Mesodermal cell (in vitro differentiated cells): ENCODE results near the gene PSMD5.

Experiments
- H3K27ac ChIP-seq: 2 replicates; pipeline ENCODE4 v1.7.0; 2013; ENCODE audit warnings: mild to moderate bottlenecking, low read depth, low read length, moderate library complexity; ENCODE audit not compliant: severe bottlenecking
- H3K36me3 ChIP-seq: 2 replicates; pipeline ENCODE4 v1.7.1; 2013; ENCODE audit warnings: mild to moderate bottlenecking, low read length, moderate library complexity; ENCODE audit not compliant: control insufficient read depth, insufficient read depth
- H3K4me1 ChIP-seq: one replicate; pipeline ENCODE4 v1.7.1; 2013; ENCODE audit warnings: mild to moderate bottlenecking, low read length; ENCODE audit not compliant: insufficient read depth, control insufficient read depth, poor library complexity, severe bottlenecking
- H3K4me3 ChIP-seq: 2 replicates; pipeline ENCODE4 v1.7.0; 2013; ENCODE audit warnings: low read length, control low read depth, mild to moderate bottlenecking; ENCODE audit not compliant: insufficient read depth, poor library complexity, severe bottlenecking; ENCODE audit errors: extremely low read depth
- H3K9me3 ChIP-seq: 2 replicates; pipeline ENCODE4 v1.7.1; 2013; ENCODE audit warnings: mild to moderate bottlenecking, low read length, moderate library complexity; ENCODE audit not compliant: control insufficient read depth
- whole genome bisulfite sequencing, 2 experiments: methylation state at CpG; one replicate each; pipeline ENCODE4 v1.1.5; 2013; ENCODE audit warnings: missing lambda C conversion rate in 2 of 2; ENCODE audit not compliant: insufficient coverage in 2 of 2; 5-methylcytosine and 5-hydroxymethylcytosine counted together

Gene PSMD5

DNA sequence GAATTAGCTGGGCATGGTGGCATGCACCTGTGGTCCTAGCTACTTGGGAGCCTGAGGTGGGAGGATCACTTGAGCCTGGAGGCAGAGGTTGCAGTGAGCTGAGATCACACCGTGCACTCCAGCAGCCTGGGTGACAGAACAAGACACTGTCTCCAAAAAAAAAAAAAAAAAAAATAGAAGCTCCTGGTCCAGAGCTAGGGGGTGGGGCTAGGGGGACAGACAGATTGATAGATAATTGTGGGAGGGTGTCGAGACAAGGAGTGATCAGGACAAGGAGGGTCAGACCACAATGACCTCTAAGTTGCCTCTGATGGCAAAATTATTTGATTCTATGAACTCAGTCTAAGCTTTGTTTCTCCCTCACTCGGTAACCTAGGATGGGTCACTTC, 40.9 kb upstream of the PSMD5 start:
- 71 to 94% methylated on average over 1 to 2 of the region's 3 CpGs for WGBS, 2 experiments
- Histone ChIP-seq H3K9me3 (no peaks in the 10 kb centered on the region), H3K36me3 (no peaks in the 10 kb centered on the region), H3K27ac (no peak overlapping the region), H3K4me1 (peaks cover 11% of the 10 kb centered on the region), H3K4me3 (no peak overlapping the region)

DNA sequence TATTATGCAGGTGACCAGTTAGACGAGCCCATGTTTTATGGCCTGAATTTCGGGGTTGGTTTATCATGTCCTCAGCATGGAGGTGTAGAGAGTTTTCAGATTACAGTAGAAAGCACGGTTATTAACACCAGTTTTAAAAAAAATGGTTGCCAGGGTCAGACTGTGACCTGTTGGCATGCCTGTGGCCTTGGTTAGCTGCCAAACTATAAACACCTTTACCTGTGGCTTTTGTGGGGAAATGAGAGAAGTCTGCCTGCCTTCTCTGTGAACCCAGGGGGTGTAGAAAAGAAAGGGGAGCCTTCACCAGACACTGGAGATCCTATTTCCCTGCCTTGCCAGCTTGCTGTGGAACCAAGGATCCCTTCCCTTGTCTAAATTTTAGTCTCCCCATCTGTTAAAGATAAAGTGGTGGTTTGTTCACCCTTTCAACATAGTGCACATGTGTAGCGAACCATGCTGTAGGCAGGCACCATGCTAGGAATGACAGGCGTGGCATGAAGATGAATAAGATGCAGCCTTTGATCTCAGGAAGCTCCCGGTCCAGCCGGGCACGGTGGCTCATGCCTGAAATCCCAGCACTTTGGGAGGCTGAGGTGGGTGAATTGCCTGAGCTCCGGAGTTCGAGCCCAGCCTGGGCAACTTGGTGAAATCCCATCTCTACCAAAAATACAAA, 40.3 kb upstream of the PSMD5 start:
- Histone ChIP-seq H3K36me3 (no peaks in the 10 kb centered on the region), H3K27ac (no peak overlapping the region), H3K4me1 (peaks cover 15% of the 10 kb centered on the region), H3K9me3 (no peaks in the 10 kb centered on the region), H3K4me3 (no peak overlapping the region)
- 82 to 95% methylated on average over 6 to 8 of the region's 10 CpGs for WGBS, 2 experiments

DNA sequence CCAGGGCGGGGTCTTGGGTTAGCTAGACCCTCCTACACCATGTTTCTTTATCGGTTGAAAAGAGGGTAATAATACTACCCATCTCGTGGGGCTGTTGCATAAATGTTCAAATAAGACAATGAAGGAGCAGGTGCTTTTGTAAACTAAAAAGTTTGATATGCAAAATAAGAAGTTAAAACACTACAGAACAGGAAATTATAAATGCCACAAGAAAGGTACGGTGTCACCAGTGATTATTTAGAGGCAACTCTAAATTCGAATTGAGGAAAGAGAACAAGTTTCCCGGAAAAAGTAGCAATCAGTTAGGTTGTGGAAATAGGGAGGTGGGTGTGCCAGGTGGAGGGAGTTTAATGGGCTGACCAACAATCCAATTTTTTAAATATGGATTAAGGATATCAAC, 36.7 kb upstream of the PSMD5 start:
- Histone ChIP-seq H3K4me3 (no peak overlapping the region), H3K36me3 (peaks cover 9% of the 10 kb centered on the region), H3K27ac (no peak overlapping the region), H3K9me3 (no peaks in the 10 kb centered on the region), H3K4me1 (peaks cover 10% of the 10 kb centered on the region)
- 84 to 100% methylated on average over 1 to 4 of the region's 6 CpGs for WGBS, 2 experiments

DNA sequence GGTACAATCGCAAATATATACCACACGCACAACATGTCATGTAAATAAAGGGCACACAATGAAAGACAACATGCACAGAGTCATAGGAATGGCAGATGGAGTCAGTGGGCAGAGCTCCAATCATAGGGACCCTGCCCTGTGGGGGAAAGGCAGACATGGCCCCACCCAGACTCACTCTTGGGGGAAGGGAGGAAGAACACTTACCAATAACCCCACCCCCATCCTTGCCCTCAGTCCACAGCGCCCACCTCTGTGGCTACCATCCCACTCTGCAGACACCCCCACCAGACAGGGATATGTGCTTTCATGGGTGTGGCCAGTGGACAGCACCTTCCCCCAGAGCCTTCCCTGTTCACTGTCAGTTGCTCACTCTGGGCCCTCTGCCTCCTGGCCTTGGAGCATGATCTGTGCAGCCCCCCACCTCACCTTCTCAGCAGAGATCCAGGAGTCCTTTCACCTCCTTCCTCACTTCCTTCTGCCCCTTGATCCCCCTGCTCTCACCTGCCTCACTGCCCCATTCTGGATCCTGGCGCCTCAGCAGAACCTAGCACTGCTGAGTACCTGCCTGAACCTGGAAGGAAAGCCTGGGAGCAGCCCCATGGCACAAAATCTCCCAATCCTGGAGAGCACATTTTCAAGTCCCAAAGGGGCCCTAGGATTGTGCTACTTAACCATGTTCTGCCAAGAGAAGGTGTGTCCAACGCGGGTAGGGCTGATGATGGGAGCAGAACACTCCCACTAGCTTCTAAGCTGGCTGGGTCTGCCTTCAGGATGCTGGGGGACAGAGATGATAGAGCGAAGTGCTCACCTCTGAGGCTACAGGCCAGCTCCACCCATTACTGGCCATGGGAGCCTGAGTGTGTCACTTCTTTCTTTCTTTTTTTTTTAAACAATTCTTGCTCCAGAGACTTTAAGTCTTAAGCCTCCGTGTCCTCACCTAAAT, 35.7 kb upstream of the PSMD5 start:
- Histone ChIP-seq H3K27ac (no peak overlapping the region), H3K4me3 (peak overlapping the region; percentile 41), H3K36me3 (peaks cover 18% of the 10 kb centered on the region), H3K9me3 (no peaks in the 10 kb centered on the region), H3K4me1 (peaks cover 10% of the 10 kb centered on the region)
- WGBS, 2 experiments: 69 to 73% methylated on average over 4 to 6 of the region's 8 CpGs

DNA sequence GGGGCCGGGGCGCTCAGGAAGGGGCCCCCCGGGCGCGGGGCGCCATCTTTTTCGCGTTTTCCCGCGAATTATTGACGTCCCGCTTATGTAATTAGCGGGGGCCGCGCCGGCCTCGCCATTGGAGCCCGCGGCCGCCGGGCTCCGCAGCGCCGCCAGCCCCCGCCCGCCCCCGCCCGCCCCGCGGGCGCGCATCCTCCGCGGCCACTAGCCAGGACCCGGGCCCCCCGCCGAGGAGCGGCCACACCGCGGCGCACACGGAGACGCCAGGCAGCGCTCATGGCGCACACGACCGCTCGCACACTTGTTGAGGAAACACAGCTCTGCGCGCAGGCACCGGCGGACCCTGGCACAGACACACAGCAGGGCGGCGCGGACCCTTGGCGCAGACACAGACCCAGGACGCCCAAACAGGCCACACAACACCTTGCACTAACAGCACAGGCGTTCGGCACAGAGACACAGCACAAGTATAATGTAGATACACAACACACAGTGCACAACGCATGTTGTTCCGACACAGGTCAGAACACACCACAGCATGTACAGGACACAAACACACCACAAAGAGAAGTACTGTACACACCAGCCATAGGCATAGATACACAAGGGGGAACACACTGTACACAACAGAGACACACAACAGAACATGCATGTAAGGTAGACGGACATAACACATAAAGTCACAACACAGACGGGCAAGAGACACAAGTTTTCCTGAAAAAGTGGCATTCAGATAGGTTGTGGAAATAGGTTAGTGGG, 34.7 kb upstream of the PSMD5 start:
- Histone ChIP-seq H3K4me3 (peak overlapping the region; percentile 41), H3K9me3 (no peaks in the 10 kb centered on the region), H3K27ac (no peak overlapping the region), H3K4me1 (peaks cover 10% of the 10 kb centered on the region), H3K36me3 (peaks cover 28% of the 10 kb centered on the region)
- 17 to 27% methylated on average over 20 to 36 of the region's 63 CpGs for WGBS, 2 experiments

DNA sequence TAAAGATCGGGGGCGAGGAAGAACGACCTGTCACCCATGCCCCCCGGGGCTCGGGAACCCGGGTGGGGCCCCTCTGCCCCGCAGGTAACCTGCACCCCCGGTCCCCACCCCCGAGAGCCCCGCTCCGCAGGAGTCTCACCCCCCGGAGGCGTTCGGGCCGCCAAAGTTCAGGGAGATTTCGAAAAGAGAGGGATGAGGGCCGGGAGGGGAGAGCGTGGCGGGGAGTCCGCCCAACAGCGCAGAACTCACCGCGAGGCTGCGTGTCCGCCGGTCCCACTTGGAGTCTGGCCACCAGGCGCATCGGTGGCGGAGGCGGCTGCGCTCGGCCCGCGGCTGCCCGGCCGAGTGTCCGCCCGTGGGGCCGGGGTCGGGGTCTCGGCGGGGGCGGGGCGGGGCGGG, 34.1 kb upstream of the PSMD5 start, which contains the start of gene PHF19:
Gene PHF19, minus strand, starts transcription at position 347 of the 399 bp plus-strand sequence. CDS start 2,447 bp downstream, outside the sequence.
- Histone ChIP-seq H3K4me1 (peaks cover 10% of the 10 kb centered on the region), H3K9me3 (no peaks in the 10 kb centered on the region), H3K27ac (peak within 1 kb of the TSS; percentile 71), H3K4me3 (peak within 1 kb of the TSS; percentile 74), H3K36me3 (peaks cover 34% of the 10 kb centered on the region)
- 0 to 1% methylated on average over 10 to 26 of the region's 45 CpGs for WGBS, 2 experiments

DNA sequence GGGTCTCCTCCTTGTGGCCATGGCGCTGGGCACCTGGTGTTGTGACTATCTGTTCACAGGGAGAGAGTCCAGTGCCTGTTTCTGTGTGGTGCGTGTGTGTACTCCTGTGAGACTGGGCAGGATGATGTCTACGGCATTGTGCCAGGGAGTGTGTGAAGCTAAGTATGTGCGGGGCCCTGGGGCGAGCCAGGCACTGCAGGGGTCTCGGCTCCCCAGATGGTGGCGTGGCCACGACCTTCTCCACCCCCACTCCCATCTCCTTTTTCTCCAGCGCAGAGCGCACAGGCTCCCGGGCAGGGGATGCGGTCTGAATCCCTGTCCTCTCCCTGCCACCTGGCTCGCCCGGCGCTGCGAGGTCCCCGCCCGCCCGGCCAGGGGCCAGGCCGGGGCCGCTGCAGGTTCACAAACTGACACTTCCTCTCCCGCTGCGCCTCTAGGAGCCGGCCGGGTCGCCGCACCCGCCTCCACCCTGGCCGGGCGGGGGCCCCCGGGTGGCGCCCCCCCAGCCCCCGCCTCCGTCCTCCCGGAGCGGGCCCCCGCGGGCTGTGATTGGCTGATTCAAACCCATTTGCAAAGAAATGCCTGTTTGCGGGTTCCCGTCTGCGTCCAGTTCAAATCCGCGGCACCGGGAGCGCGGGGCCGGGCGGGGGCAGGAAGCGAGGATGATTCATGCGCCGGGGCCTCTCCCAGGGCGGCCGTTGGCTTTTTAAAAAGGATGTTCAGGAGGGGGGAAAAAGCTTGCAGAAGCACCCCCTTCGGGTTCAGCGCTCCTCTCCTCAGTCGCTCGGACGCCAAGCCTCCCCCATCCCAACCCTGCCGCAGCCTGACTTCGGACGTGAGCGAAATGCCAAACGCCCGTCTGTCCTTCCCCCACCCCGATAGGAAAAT, 33.5 kb upstream of the PSMD5 start:
- Histone ChIP-seq H3K27ac (peak overlapping the region; percentile 71), H3K9me3 (no peaks in the 10 kb centered on the region), H3K4me3 (peak overlapping the region; percentile 74), H3K4me1 (peaks cover 10% of the 10 kb centered on the region), H3K36me3 (peaks cover 39% of the 10 kb centered on the region)
- WGBS, 2 experiments: 4% methylated on average over 45 to 50 of the region's 65 CpGs

- no peak overlapping the region for H3K27ac ChIP-seq
- peaks cover 44% of the 10 kb centered on the region for H3K36me3 ChIP-seq
- H3K4me1 ChIP-seq: peaks cover 10% of the 10 kb centered on the region
- peak overlapping the region; percentile 74 for H3K4me3 ChIP-seq
- 59 to 74% methylated on average over 5 of the region's 7 CpGs for WGBS, 2 experiments
- no peaks in the 10 kb centered on the region for H3K9me3 ChIP-seq
Observed at GRCh38 chr9:120875643-120875953, 32.9 kb upstream of the PSMD5 start.

DNA sequence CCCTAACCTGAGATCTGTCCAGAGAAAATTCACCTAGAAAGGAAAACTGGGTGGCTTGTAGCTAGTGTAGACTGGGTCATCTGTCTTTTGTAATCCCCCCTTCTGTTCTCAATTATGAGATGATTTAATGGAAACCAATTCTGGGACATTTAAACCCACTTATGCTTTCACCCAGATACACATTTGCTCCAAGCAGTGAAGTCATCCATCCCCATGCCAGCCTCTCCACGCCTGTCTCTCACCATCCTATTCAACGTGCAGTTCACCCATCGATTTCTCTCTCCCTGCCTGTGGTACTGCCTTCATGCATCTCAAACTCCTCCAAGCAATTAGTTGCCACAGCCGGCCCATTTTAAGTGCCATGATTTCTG, 32.5 kb upstream of the PSMD5 start:
- H3K27ac ChIP-seq: no peak overlapping the region

More for the DNA sequence above, 32.5 kb upstream of the PSMD5 start:
- 91 to 96% methylated on average over 4 of the region's 4 CpGs for whole genome bisulfite sequencing, 2 experiments
- Histone ChIP-seq H3K36me3 (peaks cover 48% of the 10 kb centered on the region), H3K9me3 (no peaks in the 10 kb centered on the region), H3K4me1 (peaks cover 10% of the 10 kb centered on the region), H3K4me3 (peak overlapping the region; percentile 74)
